NB4 (cell line): ENCODE results near the gene STAT6.

Experiments used
- POLR2A ChIP-seq: IDR thresholded peaks from 2 replicates; pipeline ENCODE4 v1.6.1; 2011; ENCODE audit warnings: mild to moderate bottlenecking; ENCODE audit not compliant: insufficient read length; ENCODE audit errors: extremely low read depth
- TF ChIP-seq, protein P1 (sequence below): IDR thresholded peaks from 2 replicates; pipeline ENCODE4 v1.6.1; 2011; ENCODE audit warnings: low read depth, low read length
- TF ChIP-seq, protein P2 (sequence below): IDR thresholded peaks from one replicate; pipeline ENCODE4 v1.5.1; 2012; ENCODE audit warnings: low read depth, low read length

DNA sequence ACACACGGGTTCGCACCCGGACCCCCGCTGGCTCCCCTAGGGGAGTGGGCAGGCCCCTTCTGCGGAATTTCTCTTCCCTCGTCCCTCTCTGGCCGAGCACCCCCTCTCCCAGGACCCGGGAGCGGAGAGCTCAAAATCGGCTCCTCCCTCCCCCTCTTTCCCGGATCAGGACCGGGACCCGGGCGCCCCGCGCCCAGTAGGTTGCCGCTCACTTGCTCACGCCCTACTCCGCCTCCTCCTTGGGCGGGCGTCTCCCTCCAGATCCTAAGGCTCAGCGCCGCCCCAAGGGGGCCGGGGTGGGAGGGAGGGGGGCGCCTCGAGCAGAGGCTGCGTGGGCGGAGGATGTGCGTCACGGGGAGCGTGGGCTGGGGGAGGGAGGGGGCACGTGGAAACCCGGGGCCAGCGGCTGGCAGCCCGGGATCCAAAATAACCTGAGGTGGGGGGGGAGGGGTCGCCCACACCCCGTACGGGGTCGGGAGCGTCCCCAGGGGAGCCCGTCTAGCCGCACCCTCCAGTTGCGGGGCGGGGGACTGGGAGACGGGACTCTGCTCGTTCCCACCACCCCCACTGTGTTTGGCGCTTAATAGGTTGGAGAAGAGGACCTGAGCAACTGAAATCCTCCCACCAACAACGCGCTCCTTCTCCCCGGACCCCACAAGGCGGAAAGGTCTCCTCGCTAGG lies 24.0 kb downstream of the STAT6 start:
- TF ChIP-seq, protein P1, sequence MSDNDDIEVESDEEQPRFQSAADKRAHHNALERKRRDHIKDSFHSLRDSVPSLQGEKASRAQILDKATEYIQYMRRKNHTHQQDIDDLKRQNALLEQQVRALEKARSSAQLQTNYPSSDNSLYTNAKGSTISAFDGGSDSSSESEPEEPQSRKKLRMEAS = peak; percentile 47
- TF ChIP-seq, protein P2, sequence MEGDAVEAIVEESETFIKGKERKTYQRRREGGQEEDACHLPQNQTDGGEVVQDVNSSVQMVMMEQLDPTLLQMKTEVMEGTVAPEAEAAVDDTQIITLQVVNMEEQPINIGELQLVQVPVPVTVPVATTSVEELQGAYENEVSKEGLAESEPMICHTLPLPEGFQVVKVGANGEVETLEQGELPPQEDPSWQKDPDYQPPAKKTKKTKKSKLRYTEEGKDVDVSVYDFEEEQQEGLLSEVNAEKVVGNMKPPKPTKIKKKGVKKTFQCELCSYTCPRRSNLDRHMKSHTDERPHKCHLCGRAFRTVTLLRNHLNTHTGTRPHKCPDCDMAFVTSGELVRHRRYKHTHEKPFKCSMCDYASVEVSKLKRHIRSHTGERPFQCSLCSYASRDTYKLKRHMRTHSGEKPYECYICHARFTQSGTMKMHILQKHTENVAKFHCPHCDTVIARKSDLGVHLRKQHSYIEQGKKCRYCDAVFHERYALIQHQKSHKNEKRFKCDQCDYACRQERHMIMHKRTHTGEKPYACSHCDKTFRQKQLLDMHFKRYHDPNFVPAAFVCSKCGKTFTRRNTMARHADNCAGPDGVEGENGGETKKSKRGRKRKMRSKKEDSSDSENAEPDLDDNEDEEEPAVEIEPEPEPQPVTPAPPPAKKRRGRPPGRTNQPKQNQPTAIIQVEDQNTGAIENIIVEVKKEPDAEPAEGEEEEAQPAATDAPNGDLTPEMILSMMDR = no peak
- no peak for TF ChIP-seq POLR2A
